GM21447 (cell line): ENCODE results near the gene TTLL11.

ENCODE experiments used
- ATAC-seq: cut with Tn5 transposase; IDR thresholded peaks from one replicate; pipeline ENCODE4 v1.9.1; 2021; ENCODE audit not compliant: unreplicated experiment

TTLL11 gene

GRCh38 chr9:122053064-122053463 is 40.0 kb downstream of the TTLL11 start:
- no peak for ATAC-seq

GRCh38 chr9:122051351-122052321 is 41.5 kb downstream of the TTLL11 start:
- ATAC-seq: no peak

DNA sequence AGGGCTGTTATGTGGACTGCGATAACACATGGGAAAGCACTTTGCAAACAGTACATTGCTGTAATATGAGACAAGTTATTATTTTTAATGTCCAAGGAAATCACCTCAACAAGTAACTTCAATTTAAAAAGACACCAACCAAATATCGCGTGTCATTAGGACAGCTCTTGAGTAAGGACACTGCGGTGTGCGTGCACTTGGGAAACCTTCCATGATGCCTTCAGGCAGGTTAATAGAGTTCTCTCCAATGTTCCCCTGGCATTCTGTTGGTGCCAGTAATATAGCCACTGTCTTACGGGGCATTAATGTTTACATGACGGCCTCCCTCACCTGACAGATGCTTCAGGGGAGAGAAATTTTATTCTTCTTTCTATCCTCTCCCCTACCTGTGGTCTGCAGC is 42.9 kb downstream of the TTLL11 start:
- no peak for ATAC-seq

- no peak for ATAC-seq
Measured at GRCh38 chr9:122042056-122042455, 51.1 kb downstream of the TTLL11 start.

DNA sequence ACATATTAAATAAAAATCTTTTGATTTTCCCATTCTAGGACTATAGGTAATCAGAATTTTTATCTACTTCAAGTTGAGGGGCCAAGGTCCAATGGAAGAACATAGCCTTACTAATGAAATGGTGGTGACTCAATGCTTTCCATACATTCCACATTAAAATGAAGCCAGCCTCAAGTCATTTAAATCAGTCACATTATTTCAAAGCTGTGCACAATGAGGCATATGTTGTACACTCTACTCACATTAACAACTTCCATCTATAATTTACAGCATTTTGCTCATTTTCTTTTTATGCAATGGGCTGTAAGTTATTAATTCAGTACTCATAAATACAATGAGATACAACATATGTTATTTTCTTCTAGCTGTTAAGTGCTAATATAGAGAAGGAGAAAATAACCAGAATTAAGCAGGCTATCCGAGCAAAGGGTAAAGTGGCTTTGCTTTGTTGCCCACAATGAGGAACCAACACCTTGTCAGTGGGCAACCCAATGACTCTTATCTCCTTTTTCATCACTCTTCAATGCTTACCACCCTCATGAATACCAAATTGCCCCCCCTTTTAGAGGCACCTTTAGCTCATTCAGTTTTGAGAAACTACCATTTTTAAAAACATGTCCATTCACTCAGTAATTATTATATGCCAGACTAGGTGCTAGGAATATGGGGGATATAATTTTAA is 52.4 kb downstream of the TTLL11 start:
- ATAC-seq: no peak

DNA sequence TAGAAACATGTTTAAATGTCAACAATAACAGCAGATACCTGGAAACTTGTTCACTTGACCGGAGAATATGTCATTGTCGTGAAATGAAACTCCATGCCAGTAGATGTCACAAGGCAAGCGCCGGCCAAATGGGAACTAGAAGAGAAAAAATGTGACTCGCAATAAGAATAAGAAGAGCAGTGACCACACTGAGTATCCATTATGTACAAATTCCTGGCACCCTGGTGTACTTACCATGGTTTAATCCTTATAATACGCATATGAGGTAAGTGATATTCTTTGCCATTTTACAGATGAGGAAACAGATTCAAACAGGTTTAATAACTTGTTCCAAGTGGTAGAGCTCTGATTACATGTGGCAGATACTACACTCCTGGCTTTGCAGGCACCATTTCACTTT is 53.9 kb downstream of the TTLL11 start:
- ATAC-seq: no peak

- no peak for ATAC-seq
Measured at GRCh38 chr9:122036988-122037387, 56.1 kb downstream of the TTLL11 start.

- no peak for ATAC-seq
Measured at GRCh38 chr9:122036408-122036807, 56.7 kb downstream of the TTLL11 start.

DNA sequence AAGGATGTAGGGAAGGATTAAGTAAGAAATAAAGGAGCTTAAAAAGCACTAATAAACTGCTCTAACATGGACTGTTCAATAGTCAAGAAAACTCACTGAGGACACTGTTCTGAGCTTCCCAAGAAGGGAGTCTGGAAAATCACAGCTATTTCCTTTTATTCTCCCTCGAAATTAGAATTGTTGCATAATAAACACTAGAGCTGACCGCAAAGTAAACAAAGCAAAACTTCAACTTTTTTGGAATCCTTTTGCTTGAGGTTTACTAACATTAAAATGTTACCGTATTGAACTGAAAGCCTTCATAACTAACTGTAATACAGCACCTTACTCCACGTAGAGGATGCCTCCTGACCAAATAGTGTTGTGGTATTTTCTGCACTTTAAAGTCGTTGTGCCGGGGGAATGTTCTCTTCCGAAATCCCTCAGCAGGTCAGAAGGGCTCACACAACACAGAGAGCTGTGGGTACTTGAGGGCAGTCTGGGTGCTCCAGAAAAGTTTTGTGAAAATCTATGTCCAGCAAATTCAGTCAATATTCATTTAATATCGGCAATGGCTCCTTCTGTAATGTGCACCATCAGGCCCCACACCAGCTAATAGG is 59.2 kb downstream of the TTLL11 start:
- no peak for ATAC-seq

DNA sequence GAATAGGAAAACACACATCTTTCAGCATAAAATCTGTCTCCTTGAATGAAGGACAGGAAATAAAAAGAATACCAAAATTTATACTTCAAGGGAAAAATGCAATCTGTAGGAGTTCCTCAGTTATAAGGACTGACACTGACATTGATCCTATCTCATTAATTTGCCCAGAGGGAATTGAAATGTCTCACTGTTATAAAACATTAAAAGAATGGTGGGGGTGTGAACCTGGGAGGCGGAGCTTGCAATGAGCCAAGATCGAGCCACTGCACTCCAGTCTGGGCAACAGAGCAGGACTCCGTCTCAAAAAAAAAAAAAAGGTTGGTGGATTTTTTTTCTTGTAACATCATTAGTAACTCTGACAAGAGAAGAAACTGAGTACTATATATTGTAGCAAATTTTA is 60.8 kb downstream of the TTLL11 start:
- no peak for ATAC-seq

DNA sequence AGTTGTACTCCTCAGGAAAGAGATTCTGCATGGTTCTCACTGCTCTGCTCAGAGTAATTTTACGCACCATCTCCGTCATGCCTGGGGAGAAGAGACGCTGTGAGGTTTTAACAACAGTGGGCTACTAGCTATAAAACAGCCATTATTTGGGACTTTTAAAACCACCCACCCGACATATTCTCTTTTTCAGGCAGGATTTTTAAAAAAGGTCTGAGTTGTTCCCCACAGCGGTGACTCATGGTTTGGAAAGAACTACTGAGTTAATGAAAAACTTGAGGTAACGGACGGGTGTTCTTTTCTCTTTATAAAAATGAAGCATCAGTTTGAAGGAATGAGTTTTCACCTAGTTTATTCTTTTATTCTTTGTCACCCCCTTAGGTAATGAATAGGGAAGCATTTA is 61.3 kb downstream of the TTLL11 start:
- no peak for ATAC-seq

DNA sequence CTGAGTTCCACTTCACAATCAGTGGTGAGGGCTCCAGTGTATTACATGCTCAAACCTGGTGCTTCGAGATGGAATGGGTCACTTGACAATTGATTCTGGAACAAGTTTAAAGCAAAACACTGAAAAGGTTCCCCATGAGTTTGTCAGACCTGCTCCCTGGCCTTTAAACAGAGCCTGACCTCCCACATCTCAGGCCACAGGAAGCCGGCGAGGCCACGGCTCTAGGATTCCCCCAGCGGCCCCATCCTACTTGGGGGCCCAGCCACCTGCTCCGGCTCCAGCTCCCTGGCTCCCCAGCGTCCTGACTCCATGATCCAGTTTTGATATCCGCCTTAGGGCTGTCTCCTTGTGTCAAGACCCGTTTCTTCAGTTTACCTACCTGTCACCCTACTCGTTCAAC is 62.0 kb downstream of the TTLL11 start:
- ATAC-seq: no peak

DNA sequence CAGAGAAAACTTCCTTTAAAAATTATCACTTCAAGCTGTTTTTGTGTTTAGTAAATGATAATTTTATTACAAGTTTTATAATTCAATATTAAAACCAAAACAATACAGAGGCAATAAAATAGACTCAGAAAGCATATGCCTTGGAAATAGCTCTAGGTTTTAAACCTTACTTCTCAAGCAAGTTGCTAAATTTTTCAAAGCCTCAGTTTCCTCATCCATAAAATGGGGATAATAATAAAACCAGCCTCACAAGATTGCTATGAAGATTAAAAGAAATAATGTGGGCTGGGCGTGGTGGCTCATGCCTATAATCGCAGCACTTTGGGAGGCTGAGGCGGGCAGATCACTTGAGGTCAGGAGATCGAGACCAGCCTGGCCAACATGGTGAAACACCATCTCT is 62.8 kb downstream of the TTLL11 start:
- ATAC-seq: no peak

- ATAC-seq: no peak
Measured at GRCh38 chr9:122029898-122030297, 63.2 kb downstream of the TTLL11 start.

- no peak for ATAC-seq
Measured at GRCh38 chr9:122028089-122028488, 65.0 kb downstream of the TTLL11 start.

DNA sequence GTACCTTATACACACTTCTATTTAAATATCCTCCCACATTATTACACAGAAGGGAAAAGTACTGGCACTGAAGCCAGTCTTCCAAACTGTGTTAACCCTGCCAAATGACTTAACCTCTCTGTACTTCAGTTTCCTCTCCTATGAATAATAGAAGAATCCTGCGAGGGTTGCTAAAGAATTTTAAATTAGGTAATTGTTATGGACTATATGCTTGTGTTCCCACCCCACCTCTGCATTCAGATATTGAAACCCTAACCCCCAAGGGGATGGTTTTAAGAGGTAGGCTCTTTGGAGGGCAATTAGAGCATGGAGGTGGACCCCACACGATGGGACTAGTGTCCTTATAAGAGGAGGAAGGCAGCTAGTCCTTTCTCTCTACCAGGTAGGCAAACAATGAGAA is 72.7 kb downstream of the TTLL11 start:
- no peak for ATAC-seq

DNA sequence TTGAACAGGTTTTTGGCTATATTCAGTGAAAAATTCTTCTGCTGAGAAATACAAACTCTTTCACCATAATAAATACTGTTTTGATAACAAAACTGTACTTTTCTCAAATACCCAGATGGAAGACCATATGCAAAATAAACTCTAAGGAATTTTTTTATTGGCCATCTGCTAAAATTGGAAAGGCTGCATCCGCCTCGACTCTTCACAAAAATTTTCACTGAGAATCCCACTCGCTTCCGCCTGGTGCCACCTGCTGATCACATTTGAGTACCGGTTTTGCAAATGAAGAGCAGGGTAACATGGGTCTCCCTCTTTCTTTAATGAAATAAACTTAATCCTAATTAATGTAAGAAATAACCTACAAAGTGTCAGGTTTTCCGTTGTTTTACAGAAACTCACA is 76.4 kb downstream of the TTLL11 start:
- ATAC-seq: no peak

DNA sequence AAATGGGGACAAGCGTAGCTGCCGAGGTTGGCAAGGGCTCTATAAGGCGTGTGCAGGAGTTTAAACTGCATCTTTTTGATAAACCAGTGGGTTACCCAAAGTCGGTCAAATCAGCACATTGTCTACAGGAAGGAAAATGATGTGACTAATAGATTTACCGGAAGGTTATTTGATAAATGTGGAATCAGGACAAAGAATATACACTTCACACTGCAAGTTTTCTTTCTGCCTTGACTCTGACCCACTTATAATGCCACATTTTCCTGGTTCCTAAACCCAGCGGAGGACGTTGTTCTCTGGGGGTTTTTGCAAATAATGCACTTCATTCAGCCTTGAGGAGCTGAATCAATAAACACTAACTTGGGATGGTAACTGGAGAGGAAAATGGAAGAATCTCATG is 76.8 kb downstream of the TTLL11 start:
- no peak for ATAC-seq

DNA sequence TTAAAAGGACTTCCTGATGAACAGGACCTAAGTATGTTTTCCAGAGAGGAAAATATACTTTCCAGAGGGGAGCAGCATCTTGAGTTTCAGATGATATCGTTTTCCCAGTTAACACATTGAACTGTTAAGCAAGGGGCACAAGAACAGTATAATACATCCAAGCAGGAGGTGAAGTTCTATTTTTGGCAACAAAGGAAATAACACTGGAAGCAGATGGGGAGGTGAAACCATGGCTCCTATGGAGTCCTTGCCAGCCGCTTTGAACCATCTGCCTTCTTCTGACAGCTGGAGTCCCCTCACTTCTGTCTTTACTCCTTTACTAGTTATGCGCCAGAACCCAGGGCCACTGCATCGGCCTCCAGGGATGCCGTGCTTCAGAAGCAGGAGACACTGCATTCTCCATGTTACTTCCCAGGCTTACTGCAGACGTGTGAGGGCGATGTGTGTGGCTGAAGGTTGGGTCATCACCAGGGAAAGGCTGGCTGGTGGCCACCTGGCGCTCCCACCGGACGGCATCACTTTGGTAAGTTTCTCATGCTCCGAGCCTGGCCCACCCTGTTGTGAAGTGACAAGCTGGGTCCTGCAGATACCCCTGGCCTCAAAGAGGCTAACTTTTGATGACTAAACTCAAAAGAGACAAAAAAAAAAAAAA is 77.8 kb downstream of the TTLL11 start:
- ATAC-seq: no peak

DNA sequence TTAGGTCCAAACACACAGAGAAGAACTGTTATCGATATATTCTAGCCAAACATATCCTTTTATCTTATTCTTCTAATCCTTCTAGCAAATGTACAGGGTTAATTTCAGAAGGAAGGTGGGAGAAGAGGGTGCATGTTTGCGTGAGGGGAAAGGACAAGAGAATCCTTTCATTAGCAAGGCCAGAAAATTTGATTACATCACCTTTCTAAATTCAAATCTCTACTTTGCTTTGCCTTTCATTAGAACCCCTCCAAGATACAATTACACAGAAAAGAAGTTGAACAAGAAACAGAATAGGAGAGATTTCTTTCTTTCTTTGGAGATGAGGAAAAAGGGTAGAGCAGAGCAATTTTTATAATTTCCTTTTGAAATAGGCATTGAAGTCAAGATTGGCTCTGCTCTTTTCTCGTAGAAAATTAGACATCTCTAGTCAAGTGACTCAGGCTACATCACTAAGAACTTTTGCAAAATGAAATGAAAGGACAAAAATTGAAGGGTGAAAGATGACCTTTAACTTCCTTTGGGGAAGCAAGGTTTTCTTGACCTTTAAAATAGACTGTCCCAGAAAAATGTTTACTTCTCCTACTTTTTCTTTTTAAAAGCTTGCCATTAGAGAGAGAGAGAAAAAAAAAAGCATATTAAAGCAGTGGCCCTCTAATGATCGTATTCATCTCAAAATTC is 81.2 kb downstream of the TTLL11 start:
- no peak for ATAC-seq

DNA sequence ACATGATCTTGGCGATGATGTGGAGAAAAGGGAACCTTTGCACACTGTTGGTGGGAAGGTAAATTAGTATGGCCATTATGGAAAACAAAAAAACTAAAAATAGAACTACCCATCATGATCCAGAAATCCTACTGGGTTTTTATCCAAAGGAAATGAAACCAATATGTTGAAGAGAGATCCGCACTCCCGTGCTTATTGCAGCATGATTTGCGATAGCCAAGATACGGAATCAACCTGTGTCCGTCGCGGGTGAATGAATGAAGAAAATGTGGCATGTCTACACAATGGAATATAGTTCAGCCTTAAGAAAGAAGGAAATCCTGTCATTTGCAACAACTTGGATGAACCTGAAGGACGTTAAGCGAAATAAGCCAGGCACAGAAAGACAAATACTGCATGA is 84.5 kb downstream of the TTLL11 start:
- no peak for ATAC-seq
